Measurements from ENCODE around the gene MACROD1. TPM values are rescaled to one million over a fixed set of nuclear protein-coding genes. Genes with fewer than 3 reads are reported as not detected.

Gene MACROD1
- total RNA-seq (2021; fragmentation: NEBNext Ultra II Directional; extraction: Animal tissue kit (Norgen Biotek cat#: 25700)): 10 to 100 TPM; 11.8 to 17.0 (median 13.1) TPM
- long read RNA-seq, partial matches to known transcripts: 0 of 2 reads
- long read RNA-seq, other reads (novel, unspliced or antisense): 0 of 2 reads

- DNase-seq: peak; percentile 86
- H3K36me3 Mint-ChIP-seq (ENCODE audit: low read depth): no peaks in the 10 kb centered on the region
- no peaks in the 10 kb centered on the region; the same call in none of the 2 replicates for H3K27me3 Mint-ChIP-seq (ENCODE audit: insufficient read depth)
- peaks cover 12% of the 10 kb centered on the region for H3K4me1 Mint-ChIP-seq (ENCODE audit: low read depth)
- no peaks in the 10 kb centered on the region for H3K9me3 Mint-ChIP-seq
- peak within 1 kb of the TSS; percentile 92 for H3K4me3 Mint-ChIP-seq
- peak within 1 kb of the TSS; percentile 66 for H3K27ac Mint-ChIP-seq
- no peak; the same call in 1 of the 2 replicates for TF ChIP-seq CTCF (IDR thresholded peaks at IDR 0.05)
Observed at GRCh38 chr11:64165842-64166635, at the start of gene MACROD1. Gene MACROD1 (minus strand): TSS chr11:64166113. CDS start chr11:64165994, 119 bp downstream.

GRCh38 chr11:64211181-64211872, 45.4 kb upstream of the MACROD1 start:
- no peak for TF ChIP-seq CTCF (IDR thresholded peaks at IDR 0.05)
- Mint-ChIP-seq H3K4me3 (no peak overlapping the region), H3K4me1 (ENCODE audit: low read depth) (peaks cover 25% of the 10 kb centered on the region), H3K9me3 (no peaks in the 10 kb centered on the region), H3K27me3 (ENCODE audit: insufficient read depth) (no peaks in the 10 kb centered on the region; the same call in none of the 2 replicates), H3K36me3 (ENCODE audit: low read depth) (peaks cover 6% of the 10 kb centered on the region; the same call in 1 of the 2 replicates), H3K27ac (no peak overlapping the region)
- no peak for DNase-seq

- no peak for TF ChIP-seq CTCF (IDR thresholded peaks at IDR 0.05)
- Mint-ChIP-seq H3K27me3 (ENCODE audit: insufficient read depth) (no peaks in the 10 kb centered on the region; the same call in none of the 2 replicates), H3K9me3 (no peaks in the 10 kb centered on the region), H3K4me1 (ENCODE audit: low read depth) (peaks cover 22% of the 10 kb centered on the region), H3K36me3 (ENCODE audit: low read depth) (peaks cover 6% of the 10 kb centered on the region; the same call in 1 of the 2 replicates), H3K4me3 (no peak overlapping the region), H3K27ac (no peak overlapping the region)
- no peak for DNase-seq
Observed at GRCh38 chr11:64210301-64211020, 44.5 kb upstream of the MACROD1 start.

GRCh38 chr11:64209563-64209843, 43.6 kb upstream of the MACROD1 start:
- Mint-ChIP-seq H3K36me3 (ENCODE audit: low read depth) (peaks cover 4% of the 10 kb centered on the region), H3K27me3 (ENCODE audit: insufficient read depth) (peaks cover 2% of the 10 kb centered on the region), H3K9me3 (no peaks in the 10 kb centered on the region), H3K27ac (no peak overlapping the region), H3K4me3 (no peak overlapping the region), H3K4me1 (ENCODE audit: low read depth) (peaks cover 17% of the 10 kb centered on the region)
- no peak for DNase-seq
- TF ChIP-seq CTCF (IDR thresholded peaks at IDR 0.05): no peak

GRCh38 chr11:64208796-64209562, 43.1 kb upstream of the MACROD1 start:
- Mint-ChIP-seq H3K4me1 (ENCODE audit: low read depth) (peaks cover 20% of the 10 kb centered on the region), H3K9me3 (no peaks in the 10 kb centered on the region), H3K27ac (peak overlapping the region; percentile 38; the same call in 1 of the 2 replicates), H3K27me3 (ENCODE audit: insufficient read depth) (peaks cover 2% of the 10 kb centered on the region), H3K36me3 (ENCODE audit: low read depth) (peaks cover 9% of the 10 kb centered on the region), H3K4me3 (no peak overlapping the region)
- no peak for DNase-seq
- no peak for TF ChIP-seq CTCF (IDR thresholded peaks at IDR 0.05)
